HepG2 (cell line): ENCODE data around the gene DPY19L1.

ENCODE experiments used
- ARNT2 ChIP-seq: sonication (generic); formaldehyde crosslinking; IDR thresholded peaks from 2 replicates; pipeline ENCODE4 v1.8.0; 2022; ENCODE audit warnings: mild to moderate bottlenecking, low read depth, missing genetic modification reagents, moderate library complexity
- EHMT2 ChIP-seq: fragments of 200-600 bp; sonication (generic); IDR thresholded peaks from 2 replicates; pipeline ENCODE4 v1.7.0; 2017; ENCODE audit warnings: antibody characterized with exemption, low read depth, low read length, borderline replicate concordance
- ELF4 ChIP-seq: sonication (generic); formaldehyde crosslinking; IDR thresholded peaks from 2 replicates; pipeline ENCODE4 v1.5.0; 2020; ENCODE audit warnings: missing genetic modification reagents, mild to moderate bottlenecking, moderate library complexity, borderline replicate concordance
- SP2 ChIP-seq: sonication (generic); formaldehyde crosslinking; IDR thresholded peaks from 2 replicates; pipeline ENCODE4 v1.5.1; 2020; ENCODE audit warnings: mild to moderate bottlenecking, missing genetic modification reagents
- ZNF24 ChIP-seq: fragments of 450-650 bp; IDR thresholded peaks from 2 replicates; pipeline ENCODE4 v1.6.1; 2017; ENCODE audit warnings: antibody characterized with exemption, mild to moderate bottlenecking
- ZNF563 ChIP-seq: sonication (generic); formaldehyde crosslinking; IDR thresholded peaks from 2 replicates; pipeline ENCODE4 v1.8.0; 2022; ENCODE audit warnings: mild to moderate bottlenecking, moderate library complexity, missing genetic modification reagents
- ZNF703 ChIP-seq: sonication (generic); formaldehyde crosslinking; IDR thresholded peaks from 2 replicates; pipeline ENCODE4 v1.5.1; 2020; ENCODE audit warnings: missing genetic modification reagents, mild to moderate bottlenecking, moderate library complexity, borderline replicate concordance
- ZNF816 ChIP-seq: sonication (generic); formaldehyde crosslinking; IDR thresholded peaks from 2 replicates; pipeline ENCODE4 v1.8.0; 2022; ENCODE audit warnings: missing genetic modification reagents, mild to moderate bottlenecking, borderline replicate concordance
- TF ChIP-seq, protein P1 (sequence below): IDR thresholded peaks from 2 replicates; pipeline ENCODE4 v1.6.1; 2016; ENCODE audit warnings: low read depth, missing genetic modification reagents, missing compliant biosample characterization
- TF ChIP-seq, protein P2 (sequence below), 2 experiments: IDR thresholded peaks; 2 replicates each; pipeline ENCODE4 v1.6.1; 2011 to 2012; ENCODE audit warnings: low read length in 2 of 2, borderline replicate concordance in 1 of 2, low read depth in 1 of 2, mild to moderate bottlenecking in 1 of 2, moderate library complexity in 1 of 2

DNA sequence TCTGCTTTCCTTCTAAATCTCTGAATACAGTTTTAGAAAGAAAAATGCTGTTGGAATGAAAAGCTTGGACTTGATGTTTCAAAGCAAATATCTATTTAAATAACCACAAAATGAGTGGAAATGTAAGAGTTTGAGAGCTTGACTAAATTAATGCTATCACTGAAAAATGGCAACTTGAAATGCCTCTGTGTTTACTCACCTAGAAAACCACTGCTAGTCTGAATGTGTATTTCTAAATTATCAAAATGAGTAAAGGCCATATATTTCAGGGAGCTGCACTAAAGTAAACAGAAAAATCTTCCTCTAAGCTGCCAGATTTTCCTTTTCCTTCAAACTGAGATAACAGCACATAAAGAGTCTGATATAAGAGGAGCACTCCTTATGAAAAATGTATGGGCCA, 87.9 kb downstream of the DPY19L1 start:
- no peak for TF ChIP-seq ZNF24
- no peak for TF ChIP-seq EHMT2
- TF ChIP-seq ZNF563 = no peak
- TF ChIP-seq, protein P1, sequence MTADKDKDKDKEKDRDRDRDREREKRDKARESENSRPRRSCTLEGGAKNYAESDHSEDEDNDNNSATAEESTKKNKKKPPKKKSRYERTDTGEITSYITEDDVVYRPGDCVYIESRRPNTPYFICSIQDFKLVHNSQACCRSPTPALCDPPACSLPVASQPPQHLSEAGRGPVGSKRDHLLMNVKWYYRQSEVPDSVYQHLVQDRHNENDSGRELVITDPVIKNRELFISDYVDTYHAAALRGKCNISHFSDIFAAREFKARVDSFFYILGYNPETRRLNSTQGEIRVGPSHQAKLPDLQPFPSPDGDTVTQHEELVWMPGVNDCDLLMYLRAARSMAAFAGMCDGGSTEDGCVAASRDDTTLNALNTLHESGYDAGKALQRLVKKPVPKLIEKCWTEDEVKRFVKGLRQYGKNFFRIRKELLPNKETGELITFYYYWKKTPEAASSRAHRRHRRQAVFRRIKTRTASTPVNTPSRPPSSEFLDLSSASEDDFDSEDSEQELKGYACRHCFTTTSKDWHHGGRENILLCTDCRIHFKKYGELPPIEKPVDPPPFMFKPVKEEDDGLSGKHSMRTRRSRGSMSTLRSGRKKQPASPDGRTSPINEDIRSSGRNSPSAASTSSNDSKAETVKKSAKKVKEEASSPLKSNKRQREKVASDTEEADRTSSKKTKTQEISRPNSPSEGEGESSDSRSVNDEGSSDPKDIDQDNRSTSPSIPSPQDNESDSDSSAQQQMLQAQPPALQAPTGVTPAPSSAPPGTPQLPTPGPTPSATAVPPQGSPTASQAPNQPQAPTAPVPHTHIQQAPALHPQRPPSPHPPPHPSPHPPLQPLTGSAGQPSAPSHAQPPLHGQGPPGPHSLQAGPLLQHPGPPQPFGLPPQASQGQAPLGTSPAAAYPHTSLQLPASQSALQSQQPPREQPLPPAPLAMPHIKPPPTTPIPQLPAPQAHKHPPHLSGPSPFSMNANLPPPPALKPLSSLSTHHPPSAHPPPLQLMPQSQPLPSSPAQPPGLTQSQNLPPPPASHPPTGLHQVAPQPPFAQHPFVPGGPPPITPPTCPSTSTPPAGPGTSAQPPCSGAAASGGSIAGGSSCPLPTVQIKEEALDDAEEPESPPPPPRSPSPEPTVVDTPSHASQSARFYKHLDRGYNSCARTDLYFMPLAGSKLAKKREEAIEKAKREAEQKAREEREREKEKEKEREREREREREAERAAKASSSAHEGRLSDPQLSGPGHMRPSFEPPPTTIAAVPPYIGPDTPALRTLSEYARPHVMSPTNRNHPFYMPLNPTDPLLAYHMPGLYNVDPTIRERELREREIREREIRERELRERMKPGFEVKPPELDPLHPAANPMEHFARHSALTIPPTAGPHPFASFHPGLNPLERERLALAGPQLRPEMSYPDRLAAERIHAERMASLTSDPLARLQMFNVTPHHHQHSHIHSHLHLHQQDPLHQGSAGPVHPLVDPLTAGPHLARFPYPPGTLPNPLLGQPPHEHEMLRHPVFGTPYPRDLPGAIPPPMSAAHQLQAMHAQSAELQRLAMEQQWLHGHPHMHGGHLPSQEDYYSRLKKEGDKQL (CRISPR knock-in tag) = no peak
- TF ChIP-seq SP2 (CRISPR knock-in tag) = no peak
- TF ChIP-seq ELF4 (CRISPR knock-in tag) = no peak
- TF ChIP-seq, protein P2, sequence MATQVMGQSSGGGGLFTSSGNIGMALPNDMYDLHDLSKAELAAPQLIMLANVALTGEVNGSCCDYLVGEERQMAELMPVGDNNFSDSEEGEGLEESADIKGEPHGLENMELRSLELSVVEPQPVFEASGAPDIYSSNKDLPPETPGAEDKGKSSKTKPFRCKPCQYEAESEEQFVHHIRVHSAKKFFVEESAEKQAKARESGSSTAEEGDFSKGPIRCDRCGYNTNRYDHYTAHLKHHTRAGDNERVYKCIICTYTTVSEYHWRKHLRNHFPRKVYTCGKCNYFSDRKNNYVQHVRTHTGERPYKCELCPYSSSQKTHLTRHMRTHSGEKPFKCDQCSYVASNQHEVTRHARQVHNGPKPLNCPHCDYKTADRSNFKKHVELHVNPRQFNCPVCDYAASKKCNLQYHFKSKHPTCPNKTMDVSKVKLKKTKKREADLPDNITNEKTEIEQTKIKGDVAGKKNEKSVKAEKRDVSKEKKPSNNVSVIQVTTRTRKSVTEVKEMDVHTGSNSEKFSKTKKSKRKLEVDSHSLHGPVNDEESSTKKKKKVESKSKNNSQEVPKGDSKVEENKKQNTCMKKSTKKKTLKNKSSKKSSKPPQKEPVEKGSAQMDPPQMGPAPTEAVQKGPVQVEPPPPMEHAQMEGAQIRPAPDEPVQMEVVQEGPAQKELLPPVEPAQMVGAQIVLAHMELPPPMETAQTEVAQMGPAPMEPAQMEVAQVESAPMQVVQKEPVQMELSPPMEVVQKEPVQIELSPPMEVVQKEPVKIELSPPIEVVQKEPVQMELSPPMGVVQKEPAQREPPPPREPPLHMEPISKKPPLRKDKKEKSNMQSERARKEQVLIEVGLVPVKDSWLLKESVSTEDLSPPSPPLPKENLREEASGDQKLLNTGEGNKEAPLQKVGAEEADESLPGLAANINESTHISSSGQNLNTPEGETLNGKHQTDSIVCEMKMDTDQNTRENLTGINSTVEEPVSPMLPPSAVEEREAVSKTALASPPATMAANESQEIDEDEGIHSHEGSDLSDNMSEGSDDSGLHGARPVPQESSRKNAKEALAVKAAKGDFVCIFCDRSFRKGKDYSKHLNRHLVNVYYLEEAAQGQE (IDR thresholded peaks at IDR 0.05; ENCODE audit: borderline replicate concordance in 1 of 2, low read depth in 1 of 2, low read length in 2 of 2) = no peak
- TF ChIP-seq ARNT2 = no peak
- TF ChIP-seq ZNF703 (CRISPR knock-in tag) = no peak
- TF ChIP-seq ZNF816 (CRISPR knock-in tag) = no peak
